GM10847 (cell line): ENCODE measurements around the gene PAX7.

Experiments
- POLR2A ChIP-seq: IDR thresholded peaks from 2 replicates; pipeline ENCODE4 v1.6.1; 2011; ENCODE audit not compliant: insufficient read length; ENCODE audit errors: extremely low read depth

Gene PAX7

GRCh38 chr1:18739408-18739807 is 108.8 kb downstream of the PAX7 start:
- no peak for TF ChIP-seq POLR2A

DNA sequence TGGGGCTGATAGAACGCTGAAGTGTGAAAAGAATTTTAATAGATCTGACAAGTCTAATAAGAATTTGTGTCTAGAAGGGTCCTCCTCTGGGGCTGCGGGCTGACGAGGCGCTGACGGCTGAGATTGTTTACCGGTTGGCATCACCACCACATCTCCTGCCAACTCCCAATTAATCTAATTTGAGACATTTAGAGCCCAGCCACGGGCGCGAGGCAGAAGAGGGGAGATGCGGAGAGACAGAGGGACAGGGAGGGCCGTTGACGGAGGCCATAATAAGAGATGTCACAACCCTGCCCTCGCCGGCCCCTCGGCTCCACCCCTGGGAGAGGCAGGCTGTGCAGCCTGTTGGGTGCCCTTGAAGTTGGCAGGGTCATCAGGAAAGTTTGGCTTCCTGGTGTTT is 109.3 kb downstream of the PAX7 start:
- no peak for TF ChIP-seq POLR2A

- TF ChIP-seq POLR2A: no peak
Observed at GRCh38 chr1:18740617-18741016, 110.0 kb downstream of the PAX7 start.

- TF ChIP-seq POLR2A: no peak
Observed at GRCh38 chr1:18743233-18743632, 112.6 kb downstream of the PAX7 start.

- no peak for TF ChIP-seq POLR2A
Observed at GRCh38 chr1:18746981-18747380, 116.3 kb downstream of the PAX7 start.

DNA sequence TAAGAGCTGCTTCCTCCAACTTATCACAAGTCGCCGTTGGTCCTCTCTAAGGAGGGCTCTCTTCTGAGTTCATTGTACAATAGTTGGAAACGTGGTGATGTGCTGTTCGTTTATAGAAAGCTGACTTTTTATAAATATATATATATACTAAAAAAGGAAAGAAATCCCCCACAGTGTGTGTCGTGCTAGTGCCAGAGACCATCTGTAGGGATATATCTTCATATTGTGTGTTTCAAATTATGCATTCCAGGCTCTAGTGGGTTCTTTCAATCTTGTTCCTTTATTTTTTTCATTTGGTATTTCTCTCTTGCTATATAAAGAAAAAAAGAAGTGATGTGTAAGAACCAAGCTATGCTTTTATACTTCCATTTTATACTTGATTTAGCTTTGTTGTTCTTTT is 117.0 kb downstream of the PAX7 start:
- TF ChIP-seq POLR2A: no peak

DNA sequence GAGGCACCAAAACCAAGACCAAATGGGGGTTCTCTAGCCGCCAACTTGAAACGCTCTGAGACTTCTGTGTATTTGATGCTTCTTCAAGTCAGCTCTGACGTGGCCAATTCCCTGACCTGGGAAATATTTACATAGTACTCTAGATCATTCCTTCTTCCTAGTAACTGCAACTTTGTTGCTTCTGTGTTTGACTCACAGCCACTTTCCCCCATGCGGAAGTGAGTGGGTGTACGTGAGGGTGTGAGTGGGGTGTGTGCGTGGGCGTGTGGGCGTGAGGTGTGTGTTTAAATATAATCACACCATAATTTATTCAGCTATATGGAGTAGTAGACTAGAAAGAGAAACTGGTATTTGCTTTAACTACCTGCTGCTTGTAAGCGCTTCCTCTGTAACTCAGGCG is 117.8 kb downstream of the PAX7 start:
- no peak for TF ChIP-seq POLR2A

DNA sequence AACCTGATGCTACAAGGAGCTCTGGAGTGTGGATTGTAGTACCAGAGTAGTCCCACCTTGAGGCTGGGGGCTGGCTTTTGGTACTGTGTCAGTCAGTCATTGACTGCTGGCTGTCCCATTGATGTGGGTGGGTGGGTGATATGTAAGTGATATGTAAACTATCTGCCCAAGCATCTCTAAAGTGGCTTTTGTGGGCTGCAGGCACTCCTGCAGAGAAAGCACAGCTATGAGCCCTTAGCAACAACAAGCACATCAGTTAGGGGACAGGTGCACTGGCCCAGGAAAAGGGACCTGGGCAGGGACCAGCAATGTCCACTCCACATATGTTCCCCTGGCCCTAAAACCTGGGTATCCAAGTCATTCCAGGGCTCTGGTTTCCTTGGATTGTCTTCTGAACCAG is 118.9 kb downstream of the PAX7 start:
- TF ChIP-seq POLR2A: no peak

DNA sequence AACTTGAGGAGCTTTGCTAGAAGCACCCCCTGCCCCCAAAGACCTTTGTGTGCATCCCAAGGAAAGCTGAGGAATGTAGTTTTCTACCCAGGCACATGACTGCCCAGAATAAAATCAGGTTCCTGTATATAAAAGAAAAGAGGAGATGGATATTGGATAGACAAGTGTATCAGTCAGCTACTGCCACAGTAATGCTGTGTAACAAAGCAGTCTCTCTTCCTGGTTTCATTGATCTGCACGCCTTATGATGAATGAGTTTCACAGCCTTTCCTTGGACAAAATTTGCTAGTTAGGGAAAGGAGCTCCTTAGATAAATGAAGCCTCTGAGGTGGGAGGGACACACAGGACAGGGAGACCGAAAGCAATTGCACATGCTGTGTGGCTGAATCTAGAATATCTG is 120.0 kb downstream of the PAX7 start:
- no peak for TF ChIP-seq POLR2A

DNA sequence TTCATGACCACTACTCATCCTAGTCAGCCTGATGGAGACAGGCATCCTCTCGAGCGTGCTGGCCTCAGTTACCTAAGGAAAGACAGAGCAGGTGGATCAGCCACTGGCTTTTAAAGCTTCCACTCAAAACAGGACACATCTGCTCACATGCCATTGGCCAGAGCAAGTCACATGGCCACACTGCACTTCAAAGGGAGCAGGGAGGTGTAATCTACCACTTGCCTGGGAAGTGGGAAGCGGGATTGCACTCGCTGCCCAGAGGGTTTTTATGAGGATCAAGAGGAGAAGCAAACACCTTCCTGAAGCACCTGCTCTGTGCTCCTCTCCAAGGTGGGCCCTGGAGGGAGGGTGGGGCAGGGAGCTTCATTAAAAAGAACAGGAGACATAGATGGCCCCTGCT is 120.8 kb downstream of the PAX7 start:
- TF ChIP-seq POLR2A: no peak

GRCh38 chr1:18752409-18752808 is 121.8 kb downstream of the PAX7 start:
- no peak for TF ChIP-seq POLR2A

GRCh38 chr1:18760156-18760555 is 129.5 kb downstream of the PAX7 start:
- no peak for TF ChIP-seq POLR2A

DNA sequence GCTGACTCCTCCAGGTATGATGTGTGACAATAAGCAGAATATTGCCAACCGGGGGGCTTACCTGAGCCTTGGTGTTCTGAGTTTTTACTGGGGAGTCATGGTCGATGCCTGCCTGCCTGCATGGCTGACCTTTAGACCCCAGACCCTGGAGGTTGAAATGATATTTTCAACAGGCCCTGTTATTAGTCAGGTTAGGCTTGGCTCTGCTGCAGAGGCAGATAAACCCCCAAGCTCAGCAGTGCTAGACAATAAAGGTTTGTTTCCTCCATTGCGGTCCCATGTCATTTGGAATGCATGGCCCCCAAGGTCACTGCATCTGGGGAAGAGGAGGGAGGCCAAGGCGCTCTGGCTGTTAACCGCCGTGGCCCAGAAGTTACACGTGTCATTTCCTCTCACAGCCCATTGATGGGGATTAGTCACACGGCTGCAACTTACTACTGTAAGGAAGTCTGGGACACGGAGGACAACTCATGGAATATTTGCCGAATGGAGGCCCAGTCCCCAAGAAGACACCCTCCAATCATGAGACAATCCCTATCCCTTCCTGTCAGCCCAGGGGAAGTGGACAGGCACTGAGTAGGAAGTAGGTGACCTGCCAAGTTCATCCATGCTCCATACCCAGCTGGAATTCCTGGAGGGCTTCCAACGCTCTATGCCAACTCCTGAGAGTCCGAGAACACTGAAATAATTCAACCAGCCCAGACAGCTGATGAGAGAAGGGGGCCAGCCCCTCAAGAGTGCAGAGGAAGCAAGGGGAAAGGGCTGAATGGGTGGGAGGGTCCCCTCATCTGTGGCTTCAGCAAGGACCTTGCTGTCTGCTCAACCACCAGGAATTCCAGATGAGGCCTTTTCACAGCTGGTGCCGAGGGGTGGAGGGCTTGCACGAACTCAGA is 131.5 kb downstream of the PAX7 start:
- TF ChIP-seq POLR2A: no peak

DNA sequence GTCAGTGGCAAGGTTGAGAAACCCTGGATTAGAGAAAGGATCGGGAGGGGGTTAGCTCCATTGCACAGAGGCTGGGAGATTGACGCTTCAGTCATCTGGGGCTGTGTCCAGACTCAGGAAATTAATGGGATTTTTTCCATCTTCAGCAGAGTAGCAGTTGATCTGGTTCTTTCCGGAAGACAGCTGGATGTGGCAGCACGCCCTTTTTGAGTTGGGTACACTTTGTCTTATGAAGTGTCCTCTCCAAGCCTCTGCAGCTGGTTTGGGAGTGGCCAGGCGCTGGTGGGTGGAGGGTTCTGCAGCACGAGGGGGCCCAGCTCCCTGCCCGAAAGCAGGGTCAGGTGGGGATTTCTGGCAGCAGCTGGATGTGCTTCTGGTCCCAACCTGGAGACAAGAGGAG is 133.7 kb downstream of the PAX7 start:
- no peak for TF ChIP-seq POLR2A

- TF ChIP-seq POLR2A: no peak
Observed at GRCh38 chr1:18765725-18766124, 135.1 kb downstream of the PAX7 start.

DNA sequence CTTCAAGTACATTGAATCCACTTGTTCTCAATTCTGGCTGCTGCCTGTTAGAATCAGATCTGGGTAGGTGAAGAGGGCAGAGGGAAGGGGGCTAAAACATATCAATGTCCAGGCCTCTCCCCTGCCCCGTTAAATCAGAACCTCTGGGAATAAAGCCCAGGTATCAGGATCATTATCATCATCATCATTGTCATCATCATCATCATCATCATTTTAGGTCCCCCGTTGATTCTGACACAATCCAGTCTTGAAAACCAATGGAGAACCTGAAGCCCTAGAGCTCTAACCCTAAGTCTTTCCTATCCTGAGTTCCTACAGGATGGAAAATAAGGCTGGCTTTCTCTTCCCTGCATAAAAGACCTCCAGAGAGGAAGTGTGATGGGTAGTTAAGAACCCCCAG is 135.7 kb downstream of the PAX7 start:
- no peak for TF ChIP-seq POLR2A

GRCh38 chr1:18768086-18768485 is 137.4 kb downstream of the PAX7 start:
- TF ChIP-seq POLR2A: no peak
